ENCODE results near the gene MPPED1. TPM values are rescaled to one million over a fixed set of nuclear protein-coding genes. Genes with fewer than 3 reads are reported as not detected.

Gene MPPED1
- total RNA-seq, 1 experiment from 2014 or later = 0.28 TPM

DNA sequence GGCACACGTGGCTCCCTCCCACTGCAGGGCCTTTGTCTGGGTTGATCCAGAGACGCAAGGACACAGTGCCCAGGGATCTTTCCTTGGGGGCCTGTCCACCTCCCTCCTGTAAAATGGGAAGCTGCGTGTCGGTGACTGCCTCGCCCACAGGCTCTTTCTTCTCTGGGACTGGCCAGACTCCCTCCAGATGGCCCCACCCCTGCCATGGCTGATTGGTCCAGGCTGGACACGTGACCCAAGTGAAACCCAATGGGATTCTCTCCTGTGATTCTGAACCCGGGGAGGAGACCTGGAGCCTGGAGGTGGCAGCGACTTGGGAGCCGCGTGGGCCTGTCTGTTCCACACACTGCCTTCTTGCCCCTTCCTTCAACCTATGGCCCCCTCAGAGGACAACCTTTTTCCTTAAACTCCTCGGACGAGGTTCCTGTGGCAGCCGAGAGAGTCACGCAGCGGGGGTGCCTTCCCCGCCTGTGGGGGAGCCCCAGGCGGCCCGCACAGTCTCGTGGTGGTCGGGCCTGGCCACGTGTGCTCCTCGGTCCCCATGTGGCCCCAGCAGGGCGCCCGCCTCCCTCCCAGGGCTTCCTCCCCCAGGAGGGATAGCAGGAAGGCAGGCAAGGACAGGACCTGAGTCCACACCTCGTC is 12.4 kb upstream of the MPPED1 start:
- no peaks in the 10 kb centered on the region for H3K36me3 Mint-ChIP-seq (ENCODE audit: insufficient read depth in 1 of 3, low read depth in 3 of 3)
- Histone ChIP-seq H3K4me1 (ENCODE audit: insufficient read depth, low read length) (no peaks in the 10 kb centered on the region), H3K23me2 (ENCODE audit: insufficient read length, low read depth, low read length, poor library complexity, severe bottlenecking) (peaks cover 3% of the 10 kb centered on the region), H3K4ac (ENCODE audit: low read depth, low read length) (no peak overlapping the region), H3K23ac (ENCODE audit: insufficient read length, low read depth, low read length) (no peak overlapping the region), H3K9ac (ENCODE audit: extremely low read depth, insufficient read length, low read length) (no peak overlapping the region), H2BK20ac (ENCODE audit: low read depth, low read length, poor library complexity, severe bottlenecking) (no peak overlapping the region), H3T11ph (ENCODE audit: low read length) (no peak overlapping the region), H4K8ac (replicated peaks; ENCODE audit: insufficient read length, low read depth, low read length) (no peak overlapping the region), H3K14ac (ENCODE audit: insufficient read depth, low read length) (no peak overlapping the region; the same call in 1 of the 2 replicates), H3K27ac (ENCODE audit: insufficient read length, low read depth, low read length) (no peak overlapping the region), H4K20me1 (ENCODE audit: control insufficient read depth, insufficient read depth, insufficient read length) (no peaks in the 10 kb centered on the region), H4K5ac (ENCODE audit: insufficient read length, low read depth, low read length) (no peak overlapping the region), H3K9me3 (ENCODE audit: control insufficient read depth, low read depth, low read length) (no peaks in the 10 kb centered on the region), H2BK120ac (ENCODE audit: low read depth, low read length, poor library complexity, severe bottlenecking) (no peak overlapping the region), H2BK15ac (ENCODE audit: low read depth, low read length) (no peak overlapping the region; the same call in 1 of the 2 replicates), H3K79me2 (ENCODE audit: insufficient read depth, low read length) (no peaks in the 10 kb centered on the region), H3K4me2 (ENCODE audit: insufficient read depth, insufficient read length, low read length) (no peak overlapping the region), H3K18ac (ENCODE audit: insufficient read length, low read depth, low read length) (peak overlapping the region; percentile 21), H2AFZ (ENCODE audit: low read length) (no peak overlapping the region), H3K27me3 (ENCODE audit: insufficient read depth, low read length) (no peaks in the 10 kb centered on the region; the same call in 1 of the 2 replicates), H3K79me1 (ENCODE audit: insufficient read depth, low read depth, low read length, poor library complexity, severe bottlenecking) (no peaks in the 10 kb centered on the region), H2BK5ac (ENCODE audit: insufficient read length, low read length) (no peak overlapping the region), H4K91ac (ENCODE audit: insufficient read length, low read depth, low read length) (no peak overlapping the region), H2AK5ac (ENCODE audit: insufficient read length, low read length) (no peak overlapping the region), H3K56ac (ENCODE audit: insufficient read length, low read depth, low read length) (no peak overlapping the region), H2BK12ac (ENCODE audit: insufficient read length, low read depth, low read length) (no peak overlapping the region)
- H3K27me3 Mint-ChIP-seq (ENCODE audit: low read depth) = peaks cover 19% of the 10 kb centered on the region
- no peaks in the 10 kb centered on the region for H3K9me3 Mint-ChIP-seq
- no peak overlapping the region for H3K4me3 Mint-ChIP-seq
- TF ChIP-seq, protein P1, sequence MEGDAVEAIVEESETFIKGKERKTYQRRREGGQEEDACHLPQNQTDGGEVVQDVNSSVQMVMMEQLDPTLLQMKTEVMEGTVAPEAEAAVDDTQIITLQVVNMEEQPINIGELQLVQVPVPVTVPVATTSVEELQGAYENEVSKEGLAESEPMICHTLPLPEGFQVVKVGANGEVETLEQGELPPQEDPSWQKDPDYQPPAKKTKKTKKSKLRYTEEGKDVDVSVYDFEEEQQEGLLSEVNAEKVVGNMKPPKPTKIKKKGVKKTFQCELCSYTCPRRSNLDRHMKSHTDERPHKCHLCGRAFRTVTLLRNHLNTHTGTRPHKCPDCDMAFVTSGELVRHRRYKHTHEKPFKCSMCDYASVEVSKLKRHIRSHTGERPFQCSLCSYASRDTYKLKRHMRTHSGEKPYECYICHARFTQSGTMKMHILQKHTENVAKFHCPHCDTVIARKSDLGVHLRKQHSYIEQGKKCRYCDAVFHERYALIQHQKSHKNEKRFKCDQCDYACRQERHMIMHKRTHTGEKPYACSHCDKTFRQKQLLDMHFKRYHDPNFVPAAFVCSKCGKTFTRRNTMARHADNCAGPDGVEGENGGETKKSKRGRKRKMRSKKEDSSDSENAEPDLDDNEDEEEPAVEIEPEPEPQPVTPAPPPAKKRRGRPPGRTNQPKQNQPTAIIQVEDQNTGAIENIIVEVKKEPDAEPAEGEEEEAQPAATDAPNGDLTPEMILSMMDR (conservative IDR thresholded peaks at IDR 0.05) = no peak
- no peak overlapping the region for H3K27ac Mint-ChIP-seq
- WGBS (ENCODE audit: extremely low coverage, insufficient read length, low lambda C conversion rate) = no CpG with 5 or more reads among the region's 25 CpGs
- H3K4me1 Mint-ChIP-seq = peaks cover 0 to 21% of the 10 kb centered on the region in 2 experiments; a peak in 2 of 4 replicates
- DNase-seq = peak; percentile 56

Data from H9 (cell line).